ENCODE data around the gene CNNM2.

The CNNM2 gene

DNA sequence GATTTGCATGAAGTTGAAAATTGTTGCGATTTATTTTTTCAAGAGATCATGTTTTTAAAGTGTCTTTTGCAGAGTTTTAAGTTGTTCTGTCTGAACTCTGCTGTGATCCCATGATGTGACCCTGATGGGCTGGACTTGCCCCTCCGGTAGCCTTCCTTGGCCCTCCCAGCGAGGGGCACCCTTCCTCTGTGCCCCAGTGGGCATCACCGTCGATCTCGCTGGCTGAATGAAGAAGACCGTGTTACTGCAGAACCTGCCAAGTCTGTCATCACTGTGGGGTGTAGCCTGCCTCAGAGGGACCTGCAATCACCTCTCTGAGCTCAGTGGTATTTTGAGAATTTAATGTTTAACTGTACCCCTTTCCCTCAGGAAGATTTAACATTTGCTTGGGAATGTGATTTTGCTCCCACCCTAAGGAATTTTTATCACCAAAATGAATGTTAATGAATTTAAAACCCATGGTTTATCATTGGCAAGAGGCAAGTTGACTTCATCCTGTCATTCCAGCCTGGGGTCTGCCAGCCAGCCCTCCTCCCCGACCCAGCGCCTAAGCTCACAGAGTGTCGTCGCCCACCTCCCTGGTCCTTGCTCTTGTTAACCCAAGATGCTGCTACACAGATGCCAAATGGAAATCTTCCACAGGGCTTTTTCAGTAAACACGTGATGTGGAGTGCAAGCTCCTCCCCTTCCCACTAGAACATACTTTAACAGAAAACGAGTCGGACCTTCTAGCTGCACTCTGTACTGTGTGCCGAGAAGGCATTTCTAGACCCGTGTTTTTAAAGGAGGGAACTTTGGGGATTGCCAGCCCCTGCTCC lies 159.6 kb downstream of the CNNM2 start:
- no peak for DNase-seq

DNA sequence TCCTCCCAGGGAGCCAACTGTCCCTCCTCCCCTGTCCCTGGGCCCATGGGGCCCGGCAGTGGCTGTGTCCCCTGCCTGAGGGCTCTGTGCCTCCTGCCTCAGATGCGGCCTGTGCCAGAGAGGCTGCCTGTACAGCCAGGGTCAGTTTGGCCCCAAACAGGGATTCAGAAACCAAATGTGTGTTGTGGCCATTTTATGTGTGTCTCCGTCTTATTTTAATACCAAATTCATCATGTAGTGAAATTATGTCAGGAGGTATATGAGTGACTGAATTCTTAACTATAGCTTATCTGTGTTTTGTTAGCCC lies 160.2 kb downstream of the CNNM2 start:
- DNase-seq = no peak

DNA sequence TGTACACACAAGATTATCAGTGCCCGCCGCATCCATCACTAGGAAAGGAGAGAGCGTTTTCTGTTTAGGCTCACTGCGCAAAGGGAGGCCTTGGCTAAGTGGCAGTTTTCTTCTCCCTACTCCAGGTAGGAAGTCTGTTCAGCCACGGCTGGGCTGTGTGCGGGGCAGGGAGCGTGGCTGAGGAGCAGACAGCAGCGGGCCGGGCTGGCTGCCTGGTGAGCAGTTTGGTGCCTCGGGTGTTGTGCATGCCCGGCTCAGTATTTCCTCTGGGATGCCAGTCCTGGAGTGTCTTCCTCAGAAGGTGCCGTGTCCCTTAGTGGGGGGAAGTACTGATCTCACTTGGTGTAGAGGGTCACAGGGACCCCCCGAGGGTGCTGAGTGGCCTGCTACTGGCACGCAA lies 160.6 kb downstream of the CNNM2 start:
- no peak for DNase-seq

DNA sequence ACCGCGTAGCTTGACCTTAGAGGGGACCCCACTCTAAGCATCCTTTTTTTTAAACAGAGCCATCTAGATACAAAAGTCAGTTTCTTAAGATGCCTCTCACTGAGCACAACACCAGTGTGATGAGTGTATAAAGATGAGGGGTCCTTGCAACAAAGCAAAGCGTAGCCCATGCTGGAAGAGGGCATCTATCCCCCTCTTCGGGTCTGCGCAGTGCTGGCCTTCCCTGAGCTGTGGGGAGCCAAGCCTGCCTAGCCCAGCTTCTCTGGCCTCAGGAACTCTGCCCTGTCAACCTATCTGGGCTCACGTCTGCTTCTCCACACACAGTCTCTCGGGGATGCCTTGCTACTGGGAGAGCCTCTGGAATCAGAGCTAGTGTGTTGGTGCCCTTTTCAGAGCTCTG lies 161.0 kb downstream of the CNNM2 start:
- DNase-seq = no peak

DNA sequence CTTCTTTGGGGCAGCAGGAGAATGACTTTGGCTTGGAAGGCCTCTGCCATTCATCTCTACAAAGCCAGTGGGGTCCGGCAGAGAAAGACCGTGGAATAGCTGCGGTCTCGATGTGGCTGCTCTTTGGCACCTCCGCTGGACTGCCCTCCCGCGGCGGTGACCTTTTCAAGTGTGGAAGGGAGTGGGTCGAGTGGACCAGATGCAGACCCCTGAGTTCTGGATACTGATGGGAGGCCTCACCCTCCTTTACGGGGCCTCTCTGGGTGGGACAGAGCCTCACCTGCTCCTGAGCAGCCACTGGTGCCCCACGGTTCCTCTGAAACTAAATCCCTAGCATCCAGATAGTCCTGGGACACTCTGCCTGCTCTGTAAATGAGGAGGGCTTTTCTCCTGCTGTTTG lies 161.9 kb downstream of the CNNM2 start:
- DNase-seq = no peak

DNA sequence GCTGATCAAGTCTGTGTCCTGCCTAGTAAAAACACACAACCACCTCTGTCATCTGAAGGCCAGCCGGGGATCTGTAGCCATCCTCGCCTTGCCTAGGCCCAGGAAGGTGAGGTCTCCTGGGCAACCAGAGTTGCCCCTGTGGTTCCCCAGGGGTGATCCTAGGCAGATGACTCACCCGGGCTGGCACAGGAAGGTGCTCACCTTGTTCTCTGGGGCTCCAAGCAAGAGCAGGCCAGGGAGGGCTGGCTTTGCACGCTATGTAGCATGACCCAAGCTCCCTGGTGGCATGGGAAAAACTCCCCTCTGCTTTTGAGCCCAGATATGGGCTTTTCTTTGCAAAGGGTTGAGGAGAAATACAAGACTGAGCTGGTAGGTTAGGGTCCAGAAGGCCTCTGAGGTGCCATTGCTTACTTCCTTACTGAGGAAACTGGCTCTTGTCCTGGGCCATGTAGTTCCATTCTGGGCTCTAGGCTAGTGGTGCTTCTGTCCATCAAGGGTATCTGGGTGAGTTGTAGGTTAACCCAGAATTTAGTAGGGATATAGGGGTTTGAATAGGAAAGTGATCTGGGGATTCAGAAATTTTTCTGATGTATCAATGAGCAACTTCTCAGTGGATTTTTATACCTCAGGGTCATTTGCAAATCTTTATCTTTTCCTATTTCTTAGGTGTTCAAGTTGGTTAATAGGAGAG lies 162.9 kb downstream of the CNNM2 start:
- no peak for DNase-seq

DNA sequence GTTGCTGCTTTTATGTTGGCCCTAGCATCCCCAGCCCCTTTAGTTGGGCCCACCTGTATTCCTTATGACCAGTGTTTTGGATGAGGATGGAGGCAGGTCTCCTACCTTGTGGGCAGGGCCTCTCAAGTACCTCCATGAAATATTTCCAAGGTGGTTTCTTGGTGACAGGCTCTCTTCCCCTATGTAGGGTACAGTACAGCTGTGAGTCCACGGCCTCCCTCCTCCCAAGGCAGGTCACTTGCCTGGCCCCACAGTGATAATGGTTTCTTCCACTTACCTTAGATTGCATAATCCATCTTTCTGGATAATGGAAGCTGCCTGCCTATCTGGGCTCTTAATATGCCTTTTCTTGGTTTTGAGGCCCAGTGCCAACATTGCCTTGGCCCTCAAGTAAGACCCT lies 164.6 kb downstream of the CNNM2 start:
- DNase-seq = no peak

DNA sequence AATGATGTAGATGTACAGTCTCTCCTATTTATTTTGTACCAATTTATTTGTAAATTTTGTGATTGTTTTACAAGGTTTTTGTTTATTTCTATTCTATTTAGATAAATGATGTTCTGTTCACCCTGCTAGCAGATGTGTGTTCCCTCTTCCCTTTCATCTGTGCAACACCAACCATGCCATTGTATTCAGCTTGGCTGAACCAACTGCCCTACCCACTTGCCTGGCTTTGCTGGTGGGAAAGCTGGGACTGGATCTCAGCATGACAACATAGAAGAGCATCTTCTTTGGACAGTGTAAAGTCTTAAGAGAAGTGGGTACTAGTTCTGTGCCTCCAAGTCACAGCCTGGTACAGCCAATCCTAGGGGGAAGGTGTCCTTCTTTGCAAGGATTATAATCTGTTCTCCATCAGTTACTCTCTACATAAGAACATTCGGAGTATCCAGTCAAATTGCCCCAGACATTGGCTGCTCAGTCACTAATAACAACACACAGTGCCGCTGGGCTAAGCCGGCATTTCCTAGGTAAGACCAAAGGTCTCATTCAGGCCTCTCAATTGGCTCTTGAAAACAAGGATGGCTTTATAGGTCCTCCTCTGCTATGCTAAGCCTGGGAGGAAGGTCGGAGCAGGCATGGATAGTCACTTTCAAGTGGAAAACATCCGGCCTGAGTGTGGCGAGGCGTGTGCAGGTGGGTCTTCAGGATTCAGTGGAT lies 165.3 kb downstream of the CNNM2 start:
- no peak for DNase-seq

DNA sequence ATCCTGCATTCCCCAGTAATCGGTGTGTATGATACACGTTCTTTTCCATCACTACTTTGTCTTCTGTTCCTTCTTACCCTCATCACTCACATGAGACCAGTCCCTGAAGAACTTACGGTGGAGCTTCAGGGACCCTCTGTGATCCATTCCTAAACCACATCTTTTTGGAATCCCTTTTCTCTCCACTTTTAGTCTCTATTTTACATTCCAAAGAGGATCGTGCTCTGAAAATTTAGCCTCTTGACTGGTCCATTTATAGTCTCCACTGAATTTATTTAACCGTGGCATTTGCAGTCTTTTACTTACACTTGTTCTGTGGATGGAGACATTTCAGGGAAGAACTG lies 165.9 kb downstream of the CNNM2 start:
- no peak for DNase-seq

DNA sequence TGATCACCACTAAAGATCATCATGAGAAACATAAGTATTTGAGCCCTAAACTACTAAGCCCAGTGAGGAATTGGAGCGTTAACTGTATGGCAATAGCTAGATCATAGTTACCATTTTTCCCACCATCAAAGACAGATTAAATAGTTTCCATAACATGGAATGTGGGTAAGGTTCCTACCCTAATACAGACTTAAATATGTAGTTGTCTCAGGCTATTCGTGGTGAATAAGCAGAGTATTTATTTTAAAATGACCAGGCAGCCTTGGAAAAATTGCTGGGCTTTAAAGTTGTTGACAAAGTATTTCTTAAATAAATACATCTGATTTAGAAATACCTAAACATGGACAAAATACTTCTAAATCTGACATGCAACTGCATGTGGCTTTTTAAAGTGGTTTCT lies 168.2 kb downstream of the CNNM2 start:
- no peak for DNase-seq

DNA sequence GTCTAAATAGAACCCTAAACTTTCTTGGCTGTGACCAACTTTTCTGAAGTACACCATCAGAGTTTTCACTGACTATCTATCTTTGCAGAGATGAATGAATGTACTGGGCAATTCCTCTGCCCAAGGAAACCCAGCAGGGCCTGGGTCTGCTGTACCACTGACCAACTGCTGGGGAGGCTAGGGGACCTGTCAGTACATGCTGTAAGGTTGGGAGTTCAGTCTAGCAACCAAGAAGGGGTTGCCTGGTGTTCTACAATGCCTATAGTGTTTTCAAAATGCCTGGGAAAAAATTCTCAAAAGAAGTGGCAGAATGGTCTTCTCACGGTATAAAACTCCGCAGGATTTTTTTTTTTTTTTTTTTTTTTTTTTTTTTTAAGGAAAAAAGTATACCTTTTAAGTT lies 168.7 kb downstream of the CNNM2 start:
- DNase-seq = no peak

DNA sequence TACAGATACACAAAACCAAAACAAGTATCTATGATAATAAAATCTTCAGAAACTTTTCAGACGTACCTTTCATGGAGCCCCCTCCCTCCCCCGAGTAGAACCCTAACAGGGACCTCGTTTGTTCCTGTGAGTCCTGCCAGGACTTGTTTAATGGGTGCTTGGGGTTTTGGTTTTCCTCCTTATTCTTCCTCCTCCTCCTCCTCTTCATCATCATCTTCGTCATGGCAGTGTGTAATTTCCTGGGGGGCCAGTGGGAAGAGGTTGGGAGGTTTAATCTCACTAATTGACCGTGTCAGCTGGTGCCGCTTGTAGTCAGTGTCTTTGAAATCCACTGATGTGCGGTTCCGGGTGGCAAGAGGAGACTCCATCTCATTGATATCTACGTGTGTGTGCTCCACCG lies 171.4 kb downstream of the CNNM2 start:
- DNase-seq = no peak

DNA sequence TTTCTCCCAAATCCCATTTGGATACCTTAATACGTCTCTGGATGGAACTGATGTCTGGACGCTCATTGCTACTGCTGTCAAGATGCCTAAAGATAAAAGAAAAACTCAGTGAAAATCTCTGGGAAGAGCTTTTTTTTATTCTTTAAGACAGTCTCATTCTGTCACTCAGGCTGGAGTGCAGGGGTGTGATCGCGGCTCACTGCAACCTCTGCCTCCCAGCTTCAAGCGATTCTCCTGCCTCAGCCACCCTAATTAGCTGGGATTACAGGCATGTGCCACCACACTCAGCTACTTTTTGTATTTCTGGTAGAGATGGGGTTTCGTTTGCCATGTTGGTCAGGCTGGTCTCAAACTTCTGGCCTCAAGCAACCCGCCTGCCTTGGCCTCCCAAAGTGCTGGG lies 172.8 kb downstream of the CNNM2 start:
- DNase-seq = no peak

DNA sequence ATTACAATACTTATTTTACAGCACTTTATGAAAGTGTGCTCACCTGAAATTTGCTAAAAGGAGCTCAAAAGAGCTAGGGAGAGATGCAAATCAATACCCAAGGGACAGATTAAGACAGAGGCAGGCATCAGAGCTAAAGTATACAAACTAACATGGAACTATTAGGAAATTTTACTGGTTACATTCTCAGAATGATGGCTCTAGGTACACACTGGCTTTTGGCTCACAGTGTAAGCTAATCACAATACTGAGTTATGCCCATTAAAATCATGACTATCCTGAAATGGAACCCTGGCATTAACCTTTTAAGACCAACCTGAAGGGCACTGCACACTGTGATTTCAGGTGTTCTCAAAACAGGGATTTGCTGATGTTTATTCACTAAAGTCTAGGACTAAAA lies 176.9 kb downstream of the CNNM2 start:
- DNase-seq = no peak

DNA sequence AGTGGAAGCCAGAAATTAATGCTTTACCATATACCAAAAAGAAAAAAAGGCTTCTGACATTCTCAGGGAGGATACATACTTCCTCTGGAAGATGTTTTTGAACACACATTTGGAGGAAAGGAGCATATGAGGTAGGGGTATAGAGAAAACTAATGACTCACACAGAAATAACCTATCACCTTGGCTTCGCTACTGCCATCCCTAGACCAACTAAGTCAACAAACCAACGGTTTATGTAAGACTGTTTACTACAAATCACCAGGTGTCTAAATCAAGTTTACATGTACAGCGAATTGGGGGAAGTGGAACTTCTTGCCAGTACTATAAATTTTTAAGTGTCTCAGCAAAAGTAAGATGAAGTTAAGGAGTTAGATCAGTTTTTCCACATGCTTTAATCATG lies 178.0 kb downstream of the CNNM2 start:
- DNase-seq = no peak

DNA sequence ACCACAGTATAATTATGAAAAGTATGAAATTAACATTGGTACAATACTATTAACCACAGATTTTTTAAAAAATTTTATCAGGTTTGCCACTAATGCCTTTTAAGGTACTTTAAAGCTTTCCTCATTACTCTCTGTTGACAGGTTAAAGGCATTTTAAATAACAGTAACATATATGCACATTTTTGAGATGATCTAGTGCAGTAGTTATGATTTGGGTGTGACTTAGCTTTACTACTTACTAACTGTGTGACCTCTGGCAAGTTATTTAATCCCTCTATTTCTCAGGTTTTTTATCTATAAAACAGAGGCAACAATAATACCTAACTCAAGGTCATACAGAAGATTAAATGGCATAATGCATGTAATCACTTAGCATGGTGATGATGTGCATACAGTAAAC lies 180.1 kb downstream of the CNNM2 start:
- no peak for DNase-seq

DNA sequence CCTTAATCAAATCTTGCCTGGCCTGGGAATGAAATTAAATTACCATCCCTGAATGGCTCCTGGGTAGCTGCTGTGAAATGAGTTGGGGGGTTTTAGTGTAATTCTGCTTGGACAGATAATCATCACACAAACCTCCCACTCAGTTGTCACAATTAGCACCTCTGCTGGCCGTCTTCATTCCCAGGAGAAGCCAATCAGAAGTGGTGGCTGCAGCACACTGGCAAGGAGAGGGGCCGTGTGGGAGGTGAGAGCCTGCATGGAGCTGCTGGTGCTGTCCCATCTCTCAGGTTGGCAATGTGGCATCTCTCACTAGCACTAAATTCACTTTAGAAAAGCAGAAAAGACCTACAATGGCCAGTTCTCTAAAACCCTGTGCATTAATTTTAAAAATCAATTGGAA lies 182.5 kb downstream of the CNNM2 start:
- DNase-seq = no peak

DNA sequence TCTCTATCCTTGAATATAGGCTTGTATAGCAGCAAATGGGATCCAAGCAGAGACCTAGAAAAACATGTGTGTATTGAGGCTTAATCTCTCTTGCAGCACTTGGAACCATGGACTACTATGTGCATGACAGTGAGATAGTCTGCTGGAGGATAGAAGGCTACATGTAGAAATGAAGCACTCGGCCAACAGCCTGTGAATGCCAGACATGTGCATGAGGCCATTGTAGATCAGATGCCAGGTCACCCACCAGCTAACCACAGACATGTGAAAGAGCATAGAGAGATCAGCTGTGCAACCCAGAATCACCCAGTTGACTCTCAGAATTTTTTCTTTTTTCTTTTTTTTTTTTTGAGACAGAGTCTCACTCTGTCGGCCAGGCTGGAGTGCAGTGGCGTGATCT lies 184.1 kb downstream of the CNNM2 start:
- DNase-seq = no peak

DNA sequence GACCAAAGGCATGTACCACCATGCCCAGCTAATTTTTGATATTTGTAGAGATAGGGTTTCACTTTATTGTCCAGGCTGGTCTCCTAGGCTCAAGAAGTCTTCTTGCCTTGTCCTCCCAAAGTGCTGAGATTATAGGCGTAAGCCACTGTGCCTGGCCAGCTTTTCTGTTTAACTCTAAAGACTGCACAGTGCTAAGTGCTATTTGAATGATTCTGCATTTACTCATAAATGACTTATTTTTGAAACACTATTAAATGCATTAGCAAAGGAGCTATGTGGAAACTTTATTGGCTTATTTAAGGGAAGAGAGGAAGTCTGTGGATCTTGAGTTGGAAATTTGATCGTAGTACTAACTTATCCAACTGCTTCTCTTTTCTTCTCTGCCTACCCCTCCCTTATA lies 185.9 kb downstream of the CNNM2 start:
- DNase-seq = no peak

DNA sequence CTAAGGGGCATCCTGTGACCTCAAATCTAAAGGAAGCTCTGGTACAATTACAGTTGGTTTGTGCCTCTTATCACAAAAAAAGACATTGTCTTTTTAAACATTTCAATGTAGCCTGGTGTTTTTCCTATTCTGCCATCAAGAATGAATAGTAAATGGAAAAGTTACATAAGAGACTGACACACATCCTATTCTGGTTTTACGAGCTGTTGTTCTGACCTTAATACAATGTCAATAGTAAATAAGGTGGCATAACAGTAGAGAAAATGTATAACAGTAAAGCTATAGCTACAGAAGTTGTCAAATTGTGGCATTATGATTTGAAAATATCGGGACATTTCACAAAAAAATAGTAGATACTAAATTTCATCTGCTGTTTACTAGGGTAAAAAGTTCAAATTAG lies 186.6 kb downstream of the CNNM2 start:
- no peak for DNase-seq

DNA sequence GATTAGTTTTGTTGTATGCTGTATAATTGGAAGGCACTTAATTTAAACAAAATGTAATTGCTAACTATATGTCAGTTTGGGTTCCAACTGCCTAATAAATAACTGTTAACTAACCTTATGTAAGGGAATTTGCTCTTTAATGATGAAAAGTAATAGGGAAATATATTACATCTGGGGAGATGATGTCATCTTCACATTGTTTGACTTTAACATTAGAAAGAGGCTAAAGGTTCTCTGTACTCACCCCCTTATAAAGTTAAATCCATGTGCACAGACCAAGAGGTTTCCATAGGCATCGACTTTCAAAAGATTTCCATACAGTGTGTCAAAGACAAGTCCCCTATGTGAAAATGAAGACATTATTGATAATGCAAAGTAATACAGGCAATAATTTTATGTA lies 187.4 kb downstream of the CNNM2 start:
- DNase-seq = no peak

DNA sequence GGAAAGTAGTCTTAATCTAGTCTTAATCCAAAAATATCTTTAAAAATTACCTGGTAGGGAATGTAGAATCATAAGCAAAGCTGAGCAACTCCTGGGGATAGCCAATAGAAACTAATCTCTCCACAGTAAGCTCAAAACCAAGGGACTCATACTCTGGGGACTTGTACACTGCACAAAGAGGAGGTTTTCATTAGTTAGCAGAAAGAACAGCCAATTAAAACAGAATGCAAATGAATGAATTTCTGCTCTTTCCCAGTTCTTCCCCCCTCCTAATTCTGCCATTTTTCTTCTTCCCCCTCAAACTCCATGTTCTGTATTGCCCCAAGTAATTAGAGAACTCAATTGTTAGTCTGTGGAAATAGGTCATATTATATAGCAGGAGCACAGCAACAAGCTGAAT lies 188.4 kb downstream of the CNNM2 start:
- no peak for DNase-seq

DNA sequence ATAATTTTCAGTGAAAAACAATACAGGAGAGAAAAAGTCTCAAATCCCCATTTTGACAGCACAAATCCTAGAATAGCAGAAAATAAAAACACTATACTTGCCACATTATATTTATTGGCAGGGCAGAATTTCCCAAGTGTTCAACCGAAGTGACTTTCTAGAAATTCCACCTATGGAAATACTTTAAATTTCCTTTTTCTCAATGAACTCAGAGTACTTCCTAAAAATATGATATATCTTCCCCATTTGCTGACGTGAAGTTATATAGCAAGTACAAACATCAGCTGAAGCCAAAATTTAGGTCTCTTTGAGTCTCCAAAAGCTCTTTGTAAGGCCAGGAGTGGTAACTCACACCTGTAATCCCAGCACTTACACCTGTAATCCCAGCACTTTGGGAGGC lies 191.7 kb downstream of the CNNM2 start:
- no peak for DNase-seq

DNA sequence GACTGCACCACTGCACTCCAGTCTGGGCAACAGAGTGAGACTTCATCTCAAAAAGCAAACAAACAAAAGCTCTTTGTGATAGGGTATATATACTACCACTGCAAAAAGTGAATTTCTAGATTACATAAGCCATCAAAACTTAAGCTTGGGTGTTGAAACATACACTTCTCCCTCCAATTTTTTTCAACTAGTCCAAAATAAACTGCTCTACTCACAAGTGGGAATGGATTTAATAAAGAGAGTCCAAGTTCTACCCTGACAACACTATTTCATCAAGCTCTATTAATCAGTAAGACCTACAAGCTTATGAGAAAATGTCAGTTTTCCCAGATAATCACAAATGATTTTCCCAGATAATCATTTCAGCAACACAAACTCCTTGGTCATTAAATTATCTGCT lies 192.3 kb downstream of the CNNM2 start:
- no peak for DNase-seq

Measured in activated CD4-positive, CD25-positive, alpha-beta regulatory T cell (primary cell).